H9 (cell line): ENCODE data around the gene TRAPPC8. TPM values are rescaled to one million over a fixed set of nuclear protein-coding genes. Genes with fewer than 3 reads are reported as not detected.
"Not testable (repeated sequence)": the region's sequence is repeated elsewhere in the genome, so short reads cannot be mapped to it uniquely, and the experiment has no call there.

Experiments used
- DNase-seq: peaks from one replicate; pipeline ENCODE4 v3.0.0-alpha.2; 2017
- H2AFZ ChIP-seq: one replicate; pipeline ENCODE4 v1.6.1; 2013; ENCODE audit warnings: mild to moderate bottlenecking, low read length, control low read depth, moderate library complexity
- H2AK5ac ChIP-seq: 2 replicates; pipeline ENCODE4 v1.6.1; 2013; ENCODE audit warnings: low read length, control low read depth, mixed read lengths; ENCODE audit not compliant: insufficient read length
- H2BK120ac ChIP-seq: one replicate; pipeline ENCODE4 v1.6.1; 2013; ENCODE audit warnings: low read depth, mild to moderate bottlenecking, low read length, control low read depth, inconsistent platforms; ENCODE audit not compliant: poor library complexity, severe bottlenecking
- H2BK12ac ChIP-seq: 2 replicates; pipeline ENCODE4 v1.6.1; 2013; ENCODE audit warnings: low read length, control low read depth, mixed read lengths, low read depth; ENCODE audit not compliant: insufficient read length
- H2BK15ac ChIP-seq: 2 replicates; pipeline ENCODE4 v1.6.1; 2013; ENCODE audit warnings: low read depth, low read length, control low read depth
- H2BK20ac ChIP-seq: one replicate; pipeline ENCODE4 v1.6.1; 2013; ENCODE audit warnings: low read depth, mild to moderate bottlenecking, low read length, control low read depth, inconsistent platforms; ENCODE audit not compliant: poor library complexity, severe bottlenecking
- H2BK5ac ChIP-seq: 2 replicates; pipeline ENCODE4 v1.6.1; 2013; ENCODE audit warnings: low read length, control low read depth, mixed read lengths; ENCODE audit not compliant: insufficient read length
- H3K14ac ChIP-seq: 2 replicates; pipeline ENCODE4 v1.6.1; 2013; ENCODE audit warnings: low read length, control low read depth; ENCODE audit not compliant: insufficient read depth
- H3K18ac ChIP-seq: 2 replicates; pipeline ENCODE4 v1.6.1; 2013; ENCODE audit warnings: low read depth, mild to moderate bottlenecking, mixed read lengths, low read length, control low read depth; ENCODE audit not compliant: insufficient read length
- H3K23ac ChIP-seq: 2 replicates; pipeline ENCODE4 v1.6.1; 2013; ENCODE audit warnings: low read length, control low read depth, mixed read lengths, low read depth; ENCODE audit not compliant: insufficient read length
- H3K23me2 ChIP-seq: 2 replicates; pipeline ENCODE4 v1.6.1; 2013; ENCODE audit warnings: low read depth, mild to moderate bottlenecking, mixed read lengths, low read length, control low read depth; ENCODE audit not compliant: insufficient read length, poor library complexity, severe bottlenecking
- H3K27ac ChIP-seq: 2 replicates; pipeline ENCODE4 v1.5.1; 2013; ENCODE audit warnings: low read length, control low read depth, mixed read lengths, low read depth; ENCODE audit not compliant: insufficient read length
- H3K27me3 ChIP-seq: 2 replicates; pipeline ENCODE4 v1.6.1; 2013; ENCODE audit warnings: low read length, control low read depth, inconsistent platforms; ENCODE audit not compliant: insufficient read depth
- H3K4ac ChIP-seq: 2 replicates; pipeline ENCODE4 v1.6.1; 2013; ENCODE audit warnings: low read depth, mild to moderate bottlenecking, control low read depth, inconsistent platforms, low read length, moderate library complexity
- H3K4me1 ChIP-seq: 2 replicates; pipeline ENCODE4 v1.6.1; 2013; ENCODE audit warnings: low read length, control low read depth, inconsistent platforms; ENCODE audit not compliant: insufficient read depth
- H3K4me2 ChIP-seq: 2 replicates; pipeline ENCODE4 v1.6.1; 2013; ENCODE audit warnings: low read length, control low read depth, mixed read lengths; ENCODE audit not compliant: insufficient read length, insufficient read depth
- H3K56ac ChIP-seq: 2 replicates; pipeline ENCODE4 v1.6.1; 2013; ENCODE audit warnings: low read depth, mild to moderate bottlenecking, mixed read lengths, low read length, control low read depth; ENCODE audit not compliant: insufficient read length
- H3K79me1 ChIP-seq: 2 replicates; pipeline ENCODE4 v1.6.1; 2013; ENCODE audit warnings: low read depth, mild to moderate bottlenecking, moderate library complexity, low read length, control low read depth, inconsistent platforms; ENCODE audit not compliant: insufficient read depth, poor library complexity, severe bottlenecking
- H3K79me2 ChIP-seq: 2 replicates; pipeline ENCODE4 v1.6.1; 2013; ENCODE audit warnings: low read length, control low read depth, inconsistent platforms; ENCODE audit not compliant: insufficient read depth
- H3K9ac ChIP-seq: 2 replicates; pipeline ENCODE4 v1.6.1; 2013; ENCODE audit warnings: low read length, control low read depth, mixed read lengths; ENCODE audit not compliant: insufficient read length; ENCODE audit errors: extremely low read depth
- H3K9me3 ChIP-seq: one replicate; pipeline ENCODE4 v1.6.1; 2013; ENCODE audit warnings: low read depth, low read length, inconsistent platforms; ENCODE audit not compliant: control insufficient read depth
- H3T11ph ChIP-seq: one replicate; pipeline ENCODE4 v1.6.1; 2013; ENCODE audit warnings: mild to moderate bottlenecking, low read length, control low read depth, inconsistent platforms
- H4K20me1 ChIP-seq: one replicate; pipeline ENCODE4 v1.6.1; 2013; ENCODE audit not compliant: control insufficient read depth, insufficient read length, insufficient read depth
- H4K5ac ChIP-seq: 2 replicates; pipeline ENCODE4 v1.6.1; 2013; ENCODE audit warnings: low read depth, mild to moderate bottlenecking, mixed read lengths, low read length, control low read depth; ENCODE audit not compliant: insufficient read length
- H4K8ac ChIP-seq: replicated peaks from 2 replicates; pipeline ENCODE4 v1.6.1; 2013; ENCODE audit warnings: low read length, control low read depth, mixed read lengths, low read depth; ENCODE audit not compliant: insufficient read length
- H4K91ac ChIP-seq: 2 replicates; pipeline ENCODE4 v1.6.1; 2013; ENCODE audit warnings: low read depth, mild to moderate bottlenecking, moderate library complexity, mixed read lengths, low read length, control low read depth; ENCODE audit not compliant: insufficient read length
- H3K27ac Mint-ChIP-seq, 3 experiments: 2 replicates in 2 of 3; 3 replicates in 1 of 3; pipeline ENCODE4 v1.8.0; 2020 to 2021; ENCODE audit warnings: mixed read lengths in 3 of 3, mild to moderate bottlenecking in 1 of 3, moderate library complexity in 1 of 3
- H3K27me3 Mint-ChIP-seq: 2 replicates; pipeline ENCODE4 v1.8.0; 2021; ENCODE audit warnings: low read depth, mild to moderate bottlenecking, moderate library complexity, mixed read lengths
- H3K36me3 Mint-ChIP-seq, 3 experiments: 2 replicates in 2 of 3; 3 replicates in 1 of 3; pipeline ENCODE4 v1.8.0; 2020 to 2021; ENCODE audit warnings: low read depth in 3 of 3, mixed read lengths in 3 of 3; ENCODE audit not compliant: insufficient read depth in 1 of 3
- H3K4me1 Mint-ChIP-seq, 2 experiments: 2 replicates each; pipeline ENCODE4 v1.8.0; 2020; ENCODE audit warnings: mixed read lengths in 2 of 2
- H3K4me3 Mint-ChIP-seq, 2 experiments: 2 replicates in 1 of 2; 3 replicates in 1 of 2; pipeline ENCODE4 v1.8.0; 2020 to 2021; ENCODE audit warnings: mild to moderate bottlenecking in 2 of 2, mixed read lengths in 2 of 2, moderate library complexity in 1 of 2
- H3K9me3 Mint-ChIP-seq, 2 experiments: 2 replicates in 1 of 2; 3 replicates in 1 of 2; pipeline ENCODE4 v1.8.0; 2020; ENCODE audit warnings: mild to moderate bottlenecking in 2 of 2, mixed read lengths in 2 of 2, moderate library complexity in 1 of 2
- WGBS: extraction: QIAGEN DNeasy Blood & Tissue Kit; methylation state at CpG from one replicate; pipeline ENCODE4 v1.1.7; 2013; ENCODE audit warnings: missing lambda C conversion rate, low lambda C conversion rate, mixed read lengths; ENCODE audit not compliant: insufficient read length; ENCODE audit errors: extremely low coverage; 5-methylcytosine and 5-hydroxymethylcytosine counted together
- total RNA-seq: library from RNA; stranded (reverse); gene quantifications from 2 replicates; pipeline ENCODE4 v1.2.1, GENCODE V29; 2021
- TF ChIP-seq, protein P1 (sequence below): fragments of 200-600 bp; sonication (generic); conservative IDR thresholded peaks from 3 replicates; pipeline ENCODE4 v1.8.0; 2021; ENCODE audit warnings: antibody characterized with exemption, mild to moderate bottlenecking

The TRAPPC8 gene
- total RNA-seq, 1 experiment from 2014 or later = 40.4 TPM

DNA sequence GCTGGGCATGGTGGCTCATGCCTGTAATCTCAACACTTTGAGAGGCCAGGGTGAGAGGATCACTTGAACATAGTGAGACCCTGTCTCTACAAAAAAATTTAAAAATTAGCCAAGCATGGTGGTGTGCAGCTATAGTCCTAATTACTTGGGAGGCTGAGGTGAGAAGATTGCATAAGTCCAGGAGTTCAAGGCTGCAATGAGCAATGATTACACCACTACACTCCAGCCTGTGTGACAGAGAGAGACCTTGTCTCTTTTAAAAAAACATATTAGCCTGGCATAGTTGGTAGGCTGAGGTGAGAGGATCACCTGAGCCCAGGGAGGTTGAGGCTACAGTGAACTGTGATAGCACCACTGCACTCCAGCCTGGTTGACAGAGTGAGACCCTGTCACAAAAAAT is 13.7 kb downstream of the TRAPPC8 start:
- Histone ChIP-seq H3K79me1 (peaks cover 3% of the 10 kb centered on the region), H3K14ac (no peak overlapping the region), H2BK5ac (no peak overlapping the region), H3K18ac (no peak overlapping the region), H3T11ph (no peak overlapping the region), H4K91ac (no peak overlapping the region), H3K9ac (no peak overlapping the region), H3K27me3 (no peaks in the 10 kb centered on the region), H3K56ac (no peak overlapping the region), H3K23me2 (no peaks in the 10 kb centered on the region), H3K4me2 (no peak overlapping the region), H2BK20ac (no peak overlapping the region), H2BK120ac (no peak overlapping the region), H2AFZ (no peak overlapping the region), H4K8ac (no peak overlapping the region), H2AK5ac (no peak overlapping the region), H3K9me3 (no peaks in the 10 kb centered on the region), H3K4ac (no peak overlapping the region), H3K4me1 (no peaks in the 10 kb centered on the region), H2BK15ac (no peak overlapping the region), H4K20me1 (no peaks in the 10 kb centered on the region), H3K27ac (no peak overlapping the region), H3K79me2 (peaks cover 1% of the 10 kb centered on the region; the same call in 1 of the 2 replicates), H2BK12ac (no peak overlapping the region), H4K5ac (no peak overlapping the region), H3K23ac (no peak overlapping the region)
- H3K36me3 Mint-ChIP-seq = peaks cover 28 to 48% (median 44%) of the 10 kb centered on the region in 3 experiments; a peak in 6 of 7 replicates
- H3K4me1 Mint-ChIP-seq = no peaks in the 10 kb centered on the region
- TF ChIP-seq, protein P1, sequence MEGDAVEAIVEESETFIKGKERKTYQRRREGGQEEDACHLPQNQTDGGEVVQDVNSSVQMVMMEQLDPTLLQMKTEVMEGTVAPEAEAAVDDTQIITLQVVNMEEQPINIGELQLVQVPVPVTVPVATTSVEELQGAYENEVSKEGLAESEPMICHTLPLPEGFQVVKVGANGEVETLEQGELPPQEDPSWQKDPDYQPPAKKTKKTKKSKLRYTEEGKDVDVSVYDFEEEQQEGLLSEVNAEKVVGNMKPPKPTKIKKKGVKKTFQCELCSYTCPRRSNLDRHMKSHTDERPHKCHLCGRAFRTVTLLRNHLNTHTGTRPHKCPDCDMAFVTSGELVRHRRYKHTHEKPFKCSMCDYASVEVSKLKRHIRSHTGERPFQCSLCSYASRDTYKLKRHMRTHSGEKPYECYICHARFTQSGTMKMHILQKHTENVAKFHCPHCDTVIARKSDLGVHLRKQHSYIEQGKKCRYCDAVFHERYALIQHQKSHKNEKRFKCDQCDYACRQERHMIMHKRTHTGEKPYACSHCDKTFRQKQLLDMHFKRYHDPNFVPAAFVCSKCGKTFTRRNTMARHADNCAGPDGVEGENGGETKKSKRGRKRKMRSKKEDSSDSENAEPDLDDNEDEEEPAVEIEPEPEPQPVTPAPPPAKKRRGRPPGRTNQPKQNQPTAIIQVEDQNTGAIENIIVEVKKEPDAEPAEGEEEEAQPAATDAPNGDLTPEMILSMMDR = no peak
- H3K9me3 Mint-ChIP-seq = no peaks in the 10 kb centered on the region
- H3K27me3 Mint-ChIP-seq = no peaks in the 10 kb centered on the region
- H3K27ac Mint-ChIP-seq = no peak overlapping the region
- H3K4me3 Mint-ChIP-seq = no peak overlapping the region
- no peak for DNase-seq

- not testable (repeated sequence) for H3K27ac ChIP-seq, H3K23ac ChIP-seq, H3K56ac ChIP-seq, H3K18ac ChIP-seq, H3K79me2 ChIP-seq, H3K9me3 Mint-ChIP-seq, H2BK15ac ChIP-seq, H3K27me3 ChIP-seq, H4K5ac ChIP-seq, H3K27ac Mint-ChIP-seq, H3K9me3 ChIP-seq, H2BK20ac ChIP-seq, H3K23me2 ChIP-seq, DNase-seq, H2AFZ ChIP-seq, H2AK5ac ChIP-seq, H2BK5ac ChIP-seq, H3T11ph ChIP-seq, H4K91ac ChIP-seq, H3K4me3 Mint-ChIP-seq, H3K14ac ChIP-seq, H3K79me1 ChIP-seq, H3K4me2 ChIP-seq, H4K8ac ChIP-seq, H3K4me1 ChIP-seq, H2BK12ac ChIP-seq, H3K4ac ChIP-seq, H3K9ac ChIP-seq, H4K20me1 ChIP-seq, H2BK120ac ChIP-seq, H3K4me1 Mint-ChIP-seq, H3K27me3 Mint-ChIP-seq
- WGBS = no CpG with 5 or more reads among the region's 5 CpGs
- H3K36me3 Mint-ChIP-seq = peaks cover 30 to 56% (median 48%) of the 10 kb centered on the region in 3 experiments; a peak in 6 of 7 replicates
Measured at GRCh38 chr18:31926988-31927387, 15.9 kb downstream of the TRAPPC8 start.
